ENCODE results near the gene MLPH. TPM values are rescaled to one million over a fixed set of nuclear protein-coding genes. Genes with fewer than 3 reads are reported as not detected.
A peak's percentile ranks its signal among the peaks of the same experiment; 100 is the strongest.

MLPH gene
- total RNA-seq, 1 donor from 2014 or later, result 22.5 TPM

- Mint-ChIP-seq H3K27me3 (ENCODE audit: unreplicated experiment) (no peaks in the 10 kb centered on the region), H3K4me3 (ENCODE audit: unreplicated experiment) (no peak overlapping the region), H3K36me3 (ENCODE audit: unreplicated experiment) (no peaks in the 10 kb centered on the region), H3K27ac (ENCODE audit: unreplicated experiment) (no peak overlapping the region), H3K9me3 (ENCODE audit: unreplicated experiment) (no peaks in the 10 kb centered on the region), H3K4me1 (ENCODE audit: unreplicated experiment) (peaks cover 13% of the 10 kb centered on the region)
- TF ChIP-seq, protein P1, sequence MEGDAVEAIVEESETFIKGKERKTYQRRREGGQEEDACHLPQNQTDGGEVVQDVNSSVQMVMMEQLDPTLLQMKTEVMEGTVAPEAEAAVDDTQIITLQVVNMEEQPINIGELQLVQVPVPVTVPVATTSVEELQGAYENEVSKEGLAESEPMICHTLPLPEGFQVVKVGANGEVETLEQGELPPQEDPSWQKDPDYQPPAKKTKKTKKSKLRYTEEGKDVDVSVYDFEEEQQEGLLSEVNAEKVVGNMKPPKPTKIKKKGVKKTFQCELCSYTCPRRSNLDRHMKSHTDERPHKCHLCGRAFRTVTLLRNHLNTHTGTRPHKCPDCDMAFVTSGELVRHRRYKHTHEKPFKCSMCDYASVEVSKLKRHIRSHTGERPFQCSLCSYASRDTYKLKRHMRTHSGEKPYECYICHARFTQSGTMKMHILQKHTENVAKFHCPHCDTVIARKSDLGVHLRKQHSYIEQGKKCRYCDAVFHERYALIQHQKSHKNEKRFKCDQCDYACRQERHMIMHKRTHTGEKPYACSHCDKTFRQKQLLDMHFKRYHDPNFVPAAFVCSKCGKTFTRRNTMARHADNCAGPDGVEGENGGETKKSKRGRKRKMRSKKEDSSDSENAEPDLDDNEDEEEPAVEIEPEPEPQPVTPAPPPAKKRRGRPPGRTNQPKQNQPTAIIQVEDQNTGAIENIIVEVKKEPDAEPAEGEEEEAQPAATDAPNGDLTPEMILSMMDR (IDR thresholded peaks at IDR 0.05), result no peak
- DNase-seq (ENCODE audit: extremely low spot score, unreplicated experiment), result no peak
Measured at GRCh38 chr2:237583385-237584295, 96.6 kb downstream of the MLPH start.

GRCh38 chr2:237585590-237586221 is 98.7 kb downstream of the MLPH start:
- TF ChIP-seq, protein P1 (IDR thresholded peaks at IDR 0.05), result no peak
- Mint-ChIP-seq H3K4me1 (ENCODE audit: unreplicated experiment) (peaks cover 29% of the 10 kb centered on the region), H3K27me3 (ENCODE audit: unreplicated experiment) (no peaks in the 10 kb centered on the region), H3K9me3 (ENCODE audit: unreplicated experiment) (no peaks in the 10 kb centered on the region), H3K36me3 (ENCODE audit: unreplicated experiment) (no peaks in the 10 kb centered on the region), H3K4me3 (ENCODE audit: unreplicated experiment) (no peak overlapping the region), H3K27ac (ENCODE audit: unreplicated experiment) (no peak overlapping the region)
- DNase-seq (ENCODE audit: extremely low spot score, unreplicated experiment), result no peak

DNA sequence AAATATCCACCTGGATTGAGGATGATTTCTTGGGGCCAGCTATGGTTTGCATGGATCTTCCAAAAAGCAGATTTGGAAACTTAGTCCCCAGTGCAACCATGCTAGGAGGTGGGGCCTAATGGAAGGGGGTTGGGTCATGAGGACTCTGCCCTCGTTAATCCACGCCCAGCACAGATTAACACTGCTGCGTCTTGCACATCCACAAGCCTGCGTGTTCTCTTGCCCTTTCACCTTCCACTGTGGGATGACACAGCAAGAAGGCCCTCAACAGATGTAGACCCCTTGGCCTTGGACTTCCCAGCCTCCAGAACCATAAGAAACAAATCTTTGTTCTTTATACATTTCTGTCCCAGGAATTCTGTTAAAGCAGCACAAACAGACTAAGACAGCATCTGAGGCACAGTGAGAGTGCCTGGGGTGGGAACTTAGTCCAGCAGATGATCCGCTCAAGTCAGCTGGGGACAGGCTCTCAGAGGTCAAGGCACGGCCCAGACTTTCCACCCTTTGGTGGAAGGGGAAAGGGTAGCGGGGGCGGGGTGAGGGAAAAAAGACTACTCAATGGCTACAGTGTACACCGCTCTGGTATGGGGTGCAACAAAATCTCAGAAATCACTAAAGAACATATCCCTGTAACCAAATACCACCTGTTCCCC is 101.1 kb downstream of the MLPH start:
- no peaks in the 10 kb centered on the region for H3K9me3 Mint-ChIP-seq (ENCODE audit: unreplicated experiment)
- TF ChIP-seq, protein P1 (IDR thresholded peaks at IDR 0.05), result no peak
- peaks cover 37% of the 10 kb centered on the region for H3K4me1 Mint-ChIP-seq (ENCODE audit: unreplicated experiment)
- H3K36me3 Mint-ChIP-seq (ENCODE audit: unreplicated experiment), result no peaks in the 10 kb centered on the region
- no peak overlapping the region for H3K4me3 Mint-ChIP-seq (ENCODE audit: unreplicated experiment)
- no peak overlapping the region for H3K27ac Mint-ChIP-seq (ENCODE audit: unreplicated experiment)
- no peak for DNase-seq (ENCODE audit: extremely low spot score, unreplicated experiment)
- H3K27me3 Mint-ChIP-seq (ENCODE audit: unreplicated experiment), result no peaks in the 10 kb centered on the region

- no peak for DNase-seq (ENCODE audit: extremely low spot score, unreplicated experiment)
- Mint-ChIP-seq H3K36me3 (ENCODE audit: unreplicated experiment) (no peaks in the 10 kb centered on the region), H3K4me1 (ENCODE audit: unreplicated experiment) (peaks cover 60% of the 10 kb centered on the region), H3K27ac (ENCODE audit: unreplicated experiment) (peak within 1 kb of the TSS; percentile 65), H3K27me3 (ENCODE audit: unreplicated experiment) (no peaks in the 10 kb centered on the region), H3K4me3 (ENCODE audit: unreplicated experiment) (peak within 1 kb of the TSS; percentile 40), H3K9me3 (ENCODE audit: unreplicated experiment) (no peaks in the 10 kb centered on the region)
- TF ChIP-seq, protein P1 (IDR thresholded peaks at IDR 0.05), result no peak
Measured at GRCh38 chr2:237590272-237591140, 103.5 kb downstream of the MLPH start, which contains the start of gene RAB17. Gene RAB17, minus strand, starts transcription at chr2:237590734. Its CDS starts 4,580 bp downstream, at chr2:237586154.

Measured in osteocyte (in vitro differentiated cells).